Endothelial cell of umbilical vein (primary cell): ENCODE data around the gene GPR162. TPM values are rescaled to one million over a fixed set of nuclear protein-coding genes. Genes with fewer than 3 reads are reported as not detected.

Experiments
- BruUV-seq: library from RNA; stranded (reverse); fragments of 400-500 nt; replicated peaks from 2 replicates; lab custom pipeline; 2021; lab: Mats Ljungman, UMichigan
- CTCF ChIA-PET: fragments of 300-600, 350-600 bp; sonication (Branson Sonifier 250); formaldehyde crosslinking; loops from one replicate; lab custom pipeline; 2021; ENCODE audit warnings: antibody characterized with exemption, inconsistent platforms; lab: Charles Lee
- POLR2A ChIA-PET: fragments of 300-600, 350-600 bp; sonication (Branson Sonifier 250); formaldehyde crosslinking; loops from one replicate; lab custom pipeline; 2021; ENCODE audit warnings: antibody characterized with exemption, inconsistent platforms; lab: Charles Lee
- DNase-seq: peaks from one replicate; pipeline ENCODE4 v3.0.0-alpha.2; 2011; ENCODE audit warnings: low read depth, low spot score
- FAIRE-seq: peaks from 2 replicates; lab custom pipeline; 2011; peaks lifted over from hg19 to GRCh38; lab: Jason Lieb, UNC
- H2AFZ ChIP-seq: 2 replicates; pipeline ENCODE4 v1.6.0; 2012; ENCODE audit warnings: low read depth, low read length, control low read depth, inconsistent platforms
- H3K27ac ChIP-seq: 2 replicates; pipeline ENCODE4 v1.5.1; 2011; ENCODE audit warnings: low read depth, mild to moderate bottlenecking, control low read depth, low read length, moderate library complexity; ENCODE audit not compliant: insufficient read depth
- H3K27me3 ChIP-seq, 2 experiments: 2 replicates each; pipeline versions ENCODE4 v1.6.0 to v1.6.1; 2011; ENCODE audit warnings: low read length in 2 of 2, mixed read lengths in 1 of 2; ENCODE audit not compliant: control insufficient read depth in 2 of 2, insufficient read depth in 2 of 2
- H3K36me3 ChIP-seq, 2 experiments: 2 replicates in 1 of 2; 3 replicates in 1 of 2; pipeline ENCODE4 v1.5.1; 2011; ENCODE audit warnings: low read length in 2 of 2, mild to moderate bottlenecking in 1 of 2, moderate library complexity in 1 of 2; ENCODE audit not compliant: control insufficient read depth in 2 of 2, insufficient read depth in 2 of 2; ENCODE audit errors: extremely low read depth in 1 of 2
- H3K4me1 ChIP-seq: 3 replicates; pipeline ENCODE4 v1.5.1; 2011; ENCODE audit warnings: mild to moderate bottlenecking, low read length; ENCODE audit not compliant: control insufficient read depth, insufficient read depth; ENCODE audit errors: extremely low read depth
- H3K4me2 ChIP-seq: 2 replicates; pipeline ENCODE4 v1.6.1; 2011; ENCODE audit warnings: low read length, control low read depth, mixed read lengths; ENCODE audit not compliant: insufficient read depth
- H3K4me3 ChIP-seq, 3 experiments: fragments of 200-600 bp in 1 of 3; sonication (generic), shearing (Covaris generic) in 1 of 3; replicated peaks in 1 of 3; 2 replicates each; pipeline ENCODE4 v1.5.1; 2011 to 2016; ENCODE audit warnings: control low read depth in 3 of 3, low read length in 3 of 3, mild to moderate bottlenecking in 2 of 3, inconsistent platforms in 1 of 3, low read depth in 1 of 3, moderate library complexity in 1 of 3; ENCODE audit not compliant: insufficient read depth in 1 of 3
- H3K79me2 ChIP-seq: 2 replicates; pipeline ENCODE4 v1.6.0; 2012; ENCODE audit warnings: low read length, inconsistent platforms; ENCODE audit not compliant: control insufficient read depth, insufficient read depth
- H3K9ac ChIP-seq: replicated peaks from 2 replicates; pipeline ENCODE3; 2011; ENCODE audit warnings: low read length, control low read depth; ENCODE audit not compliant: insufficient read depth; ENCODE audit errors: extremely low read depth
- H3K9me1 ChIP-seq: replicated peaks from 3 replicates; pipeline ENCODE4 v1.6.0; 2011; ENCODE audit warnings: mild to moderate bottlenecking, low read length; ENCODE audit not compliant: control insufficient read depth, insufficient read depth; ENCODE audit errors: extremely low read depth
- H3K9me3 ChIP-seq: replicated peaks from 2 replicates; pipeline ENCODE4 v1.5.1; 2012; ENCODE audit warnings: low read length, inconsistent platforms; ENCODE audit not compliant: control insufficient read depth, insufficient read depth
- H4K20me1 ChIP-seq: replicated peaks from 2 replicates; pipeline ENCODE3; 2011; ENCODE audit warnings: mild to moderate bottlenecking, low read length; ENCODE audit not compliant: control insufficient read depth, insufficient read depth; ENCODE audit errors: extremely low read depth
- CTCF ChIP-seq, 2 donors: IDR thresholded peaks; 1 replicate in 1 of 2; 2 replicates in 1 of 2; pipeline ENCODE4 v1.5.1; 2011; ENCODE audit warnings: low read length in 2 of 2, mild to moderate bottlenecking in 2 of 2, moderate library complexity in 2 of 2, control low read depth in 1 of 2, inconsistent platforms in 1 of 2, low read depth in 1 of 2; ENCODE audit not compliant: insufficient read depth in 1 of 2; ENCODE audit errors: extremely low read depth in 1 of 2
- EZH2 ChIP-seq: IDR thresholded peaks from 2 replicates; pipeline ENCODE4 v1.6.1; 2012; ENCODE audit warnings: borderline replicate concordance, low read depth, mild to moderate bottlenecking, moderate library complexity, low read length, inconsistent platforms; ENCODE audit not compliant: severe bottlenecking
- FOS ChIP-seq: IDR thresholded peaks from 2 replicates; pipeline ENCODE4 v1.6.1; 2011; ENCODE audit warnings: mild to moderate bottlenecking, low read length, moderate library complexity, borderline replicate concordance; ENCODE audit not compliant: insufficient read depth
- GATA2 ChIP-seq: IDR thresholded peaks from 2 replicates; pipeline ENCODE4 v1.7.0; 2011; ENCODE audit warnings: low read depth, mild to moderate bottlenecking, moderate library complexity, mixed read lengths, low read length; ENCODE audit not compliant: insufficient read length, insufficient read depth
- JUN ChIP-seq: IDR thresholded peaks from 2 replicates; pipeline ENCODE4 v1.6.1; 2011; ENCODE audit warnings: borderline replicate concordance, low read depth; ENCODE audit not compliant: insufficient read length, insufficient read depth
- MAX ChIP-seq: IDR thresholded peaks from 2 replicates; pipeline ENCODE4 v1.6.1; 2011; ENCODE audit not compliant: insufficient read depth, insufficient read length
- MYC ChIP-seq: IDR thresholded peaks from one replicate; pipeline ENCODE4 v1.6.1; 2011; ENCODE audit warnings: mild to moderate bottlenecking, low read depth, low read length
- POLR2A ChIP-seq: IDR thresholded peaks from 2 replicates; pipeline ENCODE4 v1.6.1; 2012; ENCODE audit warnings: low read depth, mild to moderate bottlenecking, control low read depth, low read length
- POLR2AphosphoS5 ChIP-seq: IDR thresholded peaks from 2 replicates; pipeline ENCODE4 v1.6.1; 2012; ENCODE audit warnings: low read depth, mild to moderate bottlenecking, control low read depth, low read length, moderate library complexity; ENCODE audit not compliant: insufficient read depth
- dilution Hi-C: fragments of 300-500 bp; cut with MboI; formaldehyde crosslinking; loops from one replicate; pipeline ENCODE4 v1.15.0; 2019; ENCODE audit warnings: low sequenced_read_pairs; ENCODE audit not compliant: extremely low pct_ligation_motif_present
- intact Hi-C: fragments of 100-400 bp; cut with micrococcal nuclease; formaldehyde crosslinking; loops from one replicate; pipeline ENCODE4 v1.10.0; 2022
- polyA plus RNA-seq, 4 experiments: library from polyadenylated mRNA; depleted of rRNA in 3 of 4; stranded (reverse) in 3 of 4; unstranded in 1 of 4; fragments of >200 nt; gene quantifications; 2 replicates each; pipeline versions ENCODE4 v1.2.1 to v1.2.3, GENCODE V29; 2011 to 2012; ENCODE audit warnings: missing spikeins in 1 of 4
- total RNA-seq: library from RNA; stranded (reverse); gene quantifications from 2 replicates; pipeline ENCODE4 v1.2.3, GENCODE V29; 2021

Gene GPR162
- total and polyA plus RNA-seq, 2 donors (not counting 3 experiments of a cell fraction or from before 2014, with no cell fraction given): 9.7 to 13.7 TPM

- POLR2A ChIA-PET: no interaction called here
- CTCF ChIA-PET: no interaction called here
- dilution Hi-C loops: no loop called here
Observed at GRCh38 chr12:6838854-6839253, 17.2 kb downstream of the GPR162 start.

More at GRCh38 chr12:6838854-6839253, 17.2 kb downstream of the GPR162 start:
- H3K4me3 ChIP-seq: no peak overlapping the region
- no TSS peak for BruUV-seq
- no peak overlapping the region for H3K9ac ChIP-seq
- no peaks in the 10 kb centered on the region for H3K79me2 ChIP-seq
- H3K9me3 ChIP-seq: no peaks in the 10 kb centered on the region
- no peak overlapping the region for H3K27ac ChIP-seq
- FAIRE-seq (no peak), DNase-seq (no peak)
- H3K4me1 ChIP-seq: no peaks in the 10 kb centered on the region
- H3K27me3 ChIP-seq: no peaks in the 10 kb centered on the region
- TF ChIP-seq EZH2 (no peak), MAX (no peak), CTCF (IDR thresholded peaks at IDR 0.05; ENCODE audit: extremely low read depth in 1 of 2, insufficient read depth in 1 of 2, low read depth in 1 of 2, low read length in 2 of 2) (no peak), POLR2AphosphoS5 (no peak), JUN (no peak), MYC (no peak), POLR2A (no peak), GATA2 (no peak), FOS (no peak)
- no peak overlapping the region for H3K4me2 ChIP-seq
- intact Hi-C loops: no loop called here
- no peaks in the 10 kb centered on the region for H3K9me1 ChIP-seq
- peaks cover 5 to 61% of the 10 kb centered on the region in 2 experiments for H3K36me3 ChIP-seq
- no peaks in the 10 kb centered on the region for H4K20me1 ChIP-seq
- no peak overlapping the region for H2AFZ ChIP-seq
